Fibroblast of lung (primary cell): Measurements from ENCODE around the gene IFT22. TPM values are rescaled to one million over a fixed set of nuclear protein-coding genes. Genes with fewer than 3 reads are reported as not detected.
"Not testable (repeated sequence)": the region's sequence is repeated elsewhere in the genome, so short reads cannot be mapped to it uniquely, and the experiment has no call there.

Source experiments
- DNase-seq, 2 donors: peaks; one replicate each; pipeline versions ENCODE4 v3.0.0 to v3.0.0-alpha.2; 2010; ENCODE audit warnings: low read depth in 2 of 2
- H2AFZ ChIP-seq: 2 replicates; pipeline ENCODE4 v1.5.1; 2012; ENCODE audit warnings: low read length, control low read depth, inconsistent platforms
- H3K27ac ChIP-seq: 2 replicates; pipeline ENCODE4 v1.5.1; 2011; ENCODE audit warnings: low read length, control low read depth; ENCODE audit not compliant: insufficient read depth
- H3K27me3 ChIP-seq: 2 replicates; pipeline ENCODE4 v1.5.1; 2011; ENCODE audit warnings: mild to moderate bottlenecking, low read length; ENCODE audit not compliant: control insufficient read depth, insufficient read depth
- H3K36me3 ChIP-seq: 2 replicates; pipeline ENCODE4 v1.5.1; 2011; ENCODE audit warnings: low read length; ENCODE audit not compliant: control insufficient read depth, insufficient read depth
- H3K4me1 ChIP-seq: 2 replicates; pipeline ENCODE4 v1.5.1; 2011; ENCODE audit warnings: low read length; ENCODE audit not compliant: control insufficient read depth, insufficient read depth; ENCODE audit errors: extremely low read depth
- H3K4me2 ChIP-seq: 2 replicates; pipeline ENCODE4 v1.5.1; 2011; ENCODE audit warnings: low read length, control low read depth; ENCODE audit not compliant: insufficient read depth; ENCODE audit errors: extremely low read depth
- H3K4me3 ChIP-seq, 4 experiments: fragments of 200-600 bp in 1 of 4; sonication (generic) in 1 of 4; replicated peaks in 1 of 4; 2 replicates each; pipeline ENCODE4 v1.5.1; 2011 to 2016; ENCODE audit warnings: low read length in 4 of 4, low read depth in 3 of 4, mild to moderate bottlenecking in 3 of 4, control low read depth in 2 of 4, inconsistent platforms in 1 of 4, mixed read lengths in 1 of 4; ENCODE audit not compliant: insufficient read depth in 1 of 4; ENCODE audit errors: control extremely low read depth in 1 of 4
- H3K79me2 ChIP-seq: 2 replicates; pipeline ENCODE4 v1.5.1; 2012; ENCODE audit warnings: mild to moderate bottlenecking, low read length, inconsistent platforms; ENCODE audit not compliant: control insufficient read depth, insufficient read depth
- H3K9ac ChIP-seq: 2 replicates; pipeline ENCODE4 v1.5.1; 2011; ENCODE audit warnings: mild to moderate bottlenecking, low read length, control low read depth; ENCODE audit not compliant: insufficient read depth
- H3K9me3 ChIP-seq: 2 replicates; pipeline ENCODE4 v1.5.1; 2012; ENCODE audit warnings: low read depth, low read length; ENCODE audit not compliant: control insufficient read depth, insufficient read depth
- H4K20me1 ChIP-seq: 2 replicates; pipeline ENCODE4 v1.5.1; 2011; ENCODE audit warnings: low read length; ENCODE audit not compliant: control insufficient read depth, insufficient read depth; ENCODE audit errors: extremely low read depth
- EZH2 ChIP-seq: IDR thresholded peaks from 2 replicates; pipeline ENCODE4 v1.5.1; 2012; ENCODE audit warnings: low read length, control low read depth, mild to moderate bottlenecking; ENCODE audit errors: missing control alignments
- polyA plus RNA-seq, 2 donors: library from polyadenylated mRNA; depleted of rRNA in 1 of 2; stranded (reverse) in 1 of 2; unstranded in 1 of 2; fragments of >200 nt; gene quantifications; 2 replicates each; pipeline ENCODE4 v1.2.1, GENCODE V29; 2011 to 2012; ENCODE audit warnings: missing spikeins in 1 of 2
- total RNA-seq: library from RNA; depleted of rRNA; stranded (reverse); fragments of >200 nt; gene quantifications from 2 replicates; pipeline ENCODE4 v1.2.1, GENCODE V29; 2014
- TF ChIP-seq, protein P1 (sequence below), 2 donors: IDR thresholded peaks in 1 of 2; conservative IDR thresholded peaks in 1 of 2; 1 replicate in 1 of 2; 2 replicates in 1 of 2; pipeline ENCODE4 v1.5.1; 2011 to 2012; ENCODE audit warnings: low read length in 2 of 2, control low read depth in 1 of 2, inconsistent platforms in 1 of 2, low read depth in 1 of 2, mild to moderate bottlenecking in 1 of 2

The IFT22 gene
- total and polyA plus RNA-seq, 2 donors (not counting 1 experiment from before 2014, with no cell fraction given) = 19.8 to 34.2 TPM

GRCh38 chr7:101271021-101271420, 50.6 kb downstream of the IFT22 start:
- H3K9ac ChIP-seq = no peak overlapping the region
- TF ChIP-seq, protein P1, sequence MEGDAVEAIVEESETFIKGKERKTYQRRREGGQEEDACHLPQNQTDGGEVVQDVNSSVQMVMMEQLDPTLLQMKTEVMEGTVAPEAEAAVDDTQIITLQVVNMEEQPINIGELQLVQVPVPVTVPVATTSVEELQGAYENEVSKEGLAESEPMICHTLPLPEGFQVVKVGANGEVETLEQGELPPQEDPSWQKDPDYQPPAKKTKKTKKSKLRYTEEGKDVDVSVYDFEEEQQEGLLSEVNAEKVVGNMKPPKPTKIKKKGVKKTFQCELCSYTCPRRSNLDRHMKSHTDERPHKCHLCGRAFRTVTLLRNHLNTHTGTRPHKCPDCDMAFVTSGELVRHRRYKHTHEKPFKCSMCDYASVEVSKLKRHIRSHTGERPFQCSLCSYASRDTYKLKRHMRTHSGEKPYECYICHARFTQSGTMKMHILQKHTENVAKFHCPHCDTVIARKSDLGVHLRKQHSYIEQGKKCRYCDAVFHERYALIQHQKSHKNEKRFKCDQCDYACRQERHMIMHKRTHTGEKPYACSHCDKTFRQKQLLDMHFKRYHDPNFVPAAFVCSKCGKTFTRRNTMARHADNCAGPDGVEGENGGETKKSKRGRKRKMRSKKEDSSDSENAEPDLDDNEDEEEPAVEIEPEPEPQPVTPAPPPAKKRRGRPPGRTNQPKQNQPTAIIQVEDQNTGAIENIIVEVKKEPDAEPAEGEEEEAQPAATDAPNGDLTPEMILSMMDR (conservative IDR thresholded peaks at IDR 0.05 in 1 of 2, IDR thresholded peaks at IDR 0.05 in 1 of 2; ENCODE audit: low read depth in 1 of 2, low read length in 2 of 2) = no peak
- TF ChIP-seq EZH2 = no peak

DNA sequence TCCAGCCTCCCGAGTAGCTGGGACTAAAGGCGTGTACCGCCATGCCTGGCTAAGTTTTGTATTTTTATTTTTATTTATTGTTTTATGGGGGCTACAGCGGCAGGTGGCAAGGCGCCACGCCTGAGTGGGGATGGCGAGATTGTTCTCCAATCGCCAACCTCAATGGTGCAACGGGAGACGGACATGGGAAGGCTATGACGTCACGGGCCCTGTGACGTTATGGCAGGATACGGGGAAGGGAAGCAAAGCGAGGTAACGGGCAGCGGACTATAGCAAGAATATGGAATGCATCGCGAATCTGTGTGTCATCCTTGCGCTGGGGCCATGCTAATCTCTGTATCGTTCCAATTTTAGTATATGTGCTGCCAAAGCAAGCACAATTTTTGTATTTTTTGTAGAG, 51.9 kb downstream of the IFT22 start:
- Histone ChIP-seq H4K20me1 (no peaks in the 10 kb centered on the region), H3K9ac (no peak overlapping the region), H3K36me3 (no peaks in the 10 kb centered on the region), H3K4me2 (no peak overlapping the region), H3K27me3 (no peaks in the 10 kb centered on the region), H3K9me3 (no peaks in the 10 kb centered on the region), H3K4me3 (no peak overlapping the region), H3K27ac (no peak overlapping the region), H2AFZ (no peak overlapping the region), H3K79me2 (no peaks in the 10 kb centered on the region), H3K4me1 (no peaks in the 10 kb centered on the region)
- no peak for DNase-seq
- TF ChIP-seq, protein P1 (conservative IDR thresholded peaks at IDR 0.05 in 1 of 2, IDR thresholded peaks at IDR 0.05 in 1 of 2; ENCODE audit: low read depth in 1 of 2, low read length in 2 of 2) = no peak
- no peak for TF ChIP-seq EZH2

More at GRCh38 chr7:101271021-101271420, 50.6 kb downstream of the IFT22 start:
- Histone ChIP-seq H3K4me1 (no peaks in the 10 kb centered on the region), H3K27ac (no peak overlapping the region), H3K9me3 (no peaks in the 10 kb centered on the region), H2AFZ (no peak overlapping the region), H3K4me2 (no peak overlapping the region), H3K36me3 (no peaks in the 10 kb centered on the region), H3K27me3 (no peaks in the 10 kb centered on the region), H4K20me1 (no peaks in the 10 kb centered on the region), H3K4me3 (no peak overlapping the region), H3K79me2 (no peaks in the 10 kb centered on the region)
- no peak for DNase-seq

DNA sequence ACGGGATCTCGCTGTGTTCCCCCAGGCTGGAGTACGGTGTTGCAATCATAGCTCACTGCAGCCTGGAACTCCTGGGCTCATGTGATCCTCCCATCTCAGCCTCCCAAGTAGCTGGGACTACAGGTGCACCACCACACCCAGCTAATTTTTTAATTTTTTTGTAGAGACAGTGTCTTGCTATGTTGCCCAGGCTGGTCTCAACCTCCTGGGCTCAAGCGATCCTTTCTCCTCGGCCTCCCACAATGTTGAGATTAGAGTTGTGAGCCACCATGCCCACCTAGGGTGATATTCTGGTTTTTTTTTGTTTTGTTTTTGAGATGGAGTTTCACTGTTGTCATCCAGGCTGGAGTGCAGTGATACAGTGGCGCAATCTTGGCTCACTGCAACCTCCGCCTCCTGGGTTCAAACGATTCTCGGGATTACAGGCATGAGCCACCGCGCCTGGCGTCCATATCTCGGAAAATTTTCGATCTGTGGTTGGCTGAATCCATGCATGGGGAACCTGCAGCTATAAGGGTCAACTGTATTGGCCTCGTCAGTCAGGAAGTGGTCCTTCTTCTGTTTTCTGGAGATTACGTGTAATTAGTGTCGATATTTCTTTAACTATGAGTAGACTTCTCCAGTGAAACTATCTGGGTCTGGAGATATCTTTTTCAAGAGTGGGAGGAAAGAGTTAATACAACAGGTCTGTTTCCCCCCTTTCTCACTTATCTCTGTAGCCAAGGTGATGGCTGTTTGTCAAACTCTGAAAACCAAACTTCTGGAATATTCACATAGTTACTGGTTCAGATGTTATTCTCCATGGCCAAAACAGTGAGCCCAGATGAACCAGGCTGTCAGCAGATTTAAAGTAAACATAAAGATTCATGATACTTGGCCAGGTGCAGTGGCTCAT, 55.7 kb downstream of the IFT22 start:
- no peak for DNase-seq
- H3K9ac ChIP-seq = no peak overlapping the region
- H2AFZ ChIP-seq = no peak overlapping the region
- H3K79me2 ChIP-seq = no peaks in the 10 kb centered on the region
- H3K27ac ChIP-seq = no peak overlapping the region
- no peak overlapping the region for H3K4me2 ChIP-seq
- no peak for TF ChIP-seq EZH2
- TF ChIP-seq, protein P1 (conservative IDR thresholded peaks at IDR 0.05 in 1 of 2, IDR thresholded peaks at IDR 0.05 in 1 of 2; ENCODE audit: low read depth in 1 of 2, low read length in 2 of 2) = no peak
- no peaks in the 10 kb centered on the region for H4K20me1 ChIP-seq
- no peaks in the 10 kb centered on the region for H3K36me3 ChIP-seq
- no peak overlapping the region for H3K4me3 ChIP-seq
- H3K27me3 ChIP-seq = no peaks in the 10 kb centered on the region
- H3K4me1 ChIP-seq = no peaks in the 10 kb centered on the region
- H3K9me3 ChIP-seq = no peaks in the 10 kb centered on the region

GRCh38 chr7:101264102-101264706, 57.4 kb downstream of the IFT22 start:
- not testable (repeated sequence) for H3K27ac ChIP-seq, H3K36me3 ChIP-seq, H3K9me3 ChIP-seq, H3K27me3 ChIP-seq, H3K4me3 ChIP-seq, H3K79me2 ChIP-seq, H3K4me2 ChIP-seq, H3K9ac ChIP-seq, H3K4me1 ChIP-seq, H2AFZ ChIP-seq, H4K20me1 ChIP-seq, DNase-seq
